Gastroesophageal sphincter (tissue), 4 donors: ENCODE data around the gene ITK. TPM values are rescaled to one million over a fixed set of nuclear protein-coding genes. Genes with fewer than 3 reads are reported as not detected.

ENCODE experiments used
- ATAC-seq: fragments of 150-250 bp; one replicate; pipeline ENCODE4 v1.9.1; 2016; ENCODE audit warnings: mild to moderate bottlenecking, moderate library complexity
- H3K27ac ChIP-seq, 4 donors: fragments of 200-600 bp; sonication (generic) in 3 of 4; 1 replicate in 3 of 4; 2 replicates in 1 of 4; pipeline ENCODE4 v1.5.1; 2016 to 2019
- H3K27me3 ChIP-seq: fragments of 200-600 bp; sonication (generic); one replicate; pipeline ENCODE4 v1.5.1; 2019
- H3K36me3 ChIP-seq, 2 donors: fragments of 200-600 bp; sonication (generic); one replicate each; pipeline ENCODE4 v1.5.1; 2019; ENCODE audit warnings: control low read depth in 1 of 2
- H3K4me1 ChIP-seq, 3 donors: fragments of 200-600 bp; sonication (generic); 1 replicate in 2 of 3; 2 replicates in 1 of 3; pipeline ENCODE4 v1.5.1; 2016 to 2019; ENCODE audit warnings: control low read depth in 2 of 3
- H3K4me3 ChIP-seq, 2 donors: fragments of 200-600 bp; sonication (generic); one replicate each; pipeline ENCODE4 v1.5.1; 2019; ENCODE audit warnings: mild to moderate bottlenecking in 1 of 2, moderate library complexity in 1 of 2
- H3K9me3 ChIP-seq, 3 donors: fragments of 200-600 bp; sonication (generic); one replicate each; pipeline ENCODE4 v1.5.1; 2017 to 2019; ENCODE audit warnings: control low read depth in 2 of 3
- EP300 ChIP-seq: sonication (generic); formaldehyde crosslinking; IDR thresholded peaks from one replicate; pipeline ENCODE4 v1.6.1; 2017; ENCODE audit warnings: antibody characterized with exemption, mild to moderate bottlenecking
- POLR2A ChIP-seq, 2 donors: fragments of 450-650 bp; IDR thresholded peaks; one replicate each; pipeline ENCODE4 v1.6.1; 2017; ENCODE audit warnings: antibody characterized with exemption in 2 of 2, mild to moderate bottlenecking in 2 of 2, moderate library complexity in 1 of 2
- POLR2AphosphoS5 ChIP-seq: sonication (generic); formaldehyde crosslinking; IDR thresholded peaks from one replicate; pipeline ENCODE4 v1.6.1; 2017; ENCODE audit warnings: antibody characterized with exemption
- WGBS, 2 donors: methylation state at CpG; one replicate each; pipeline ENCODE4 v1.1.5; 2018; ENCODE audit warnings: low coverage in 1 of 2; 5-methylcytosine and 5-hydroxymethylcytosine counted together
- total RNA-seq, 4 donors: library from RNA; depleted of rRNA; stranded (reverse); fragments of >200 nt; gene quantifications; one replicate each; pipeline ENCODE4 v1.1.0, GENCODE V29; 2016
- TF ChIP-seq, protein P1 (sequence below), 4 experiments: fragments of 200-600 bp in 2 of 4; fragments of 450-650 bp in 2 of 4; sonication (generic) in 1 of 4; IDR thresholded peaks; one replicate each; pipeline ENCODE4 v1.5.1; 2017 to 2019; ENCODE audit warnings: antibody characterized with exemption in 4 of 4, mild to moderate bottlenecking in 2 of 4, moderate library complexity in 2 of 4

ITK gene
- total RNA-seq, 4 donors from 2014 or later, result 0.52 to 3.1 (median 1.8) TPM

DNA sequence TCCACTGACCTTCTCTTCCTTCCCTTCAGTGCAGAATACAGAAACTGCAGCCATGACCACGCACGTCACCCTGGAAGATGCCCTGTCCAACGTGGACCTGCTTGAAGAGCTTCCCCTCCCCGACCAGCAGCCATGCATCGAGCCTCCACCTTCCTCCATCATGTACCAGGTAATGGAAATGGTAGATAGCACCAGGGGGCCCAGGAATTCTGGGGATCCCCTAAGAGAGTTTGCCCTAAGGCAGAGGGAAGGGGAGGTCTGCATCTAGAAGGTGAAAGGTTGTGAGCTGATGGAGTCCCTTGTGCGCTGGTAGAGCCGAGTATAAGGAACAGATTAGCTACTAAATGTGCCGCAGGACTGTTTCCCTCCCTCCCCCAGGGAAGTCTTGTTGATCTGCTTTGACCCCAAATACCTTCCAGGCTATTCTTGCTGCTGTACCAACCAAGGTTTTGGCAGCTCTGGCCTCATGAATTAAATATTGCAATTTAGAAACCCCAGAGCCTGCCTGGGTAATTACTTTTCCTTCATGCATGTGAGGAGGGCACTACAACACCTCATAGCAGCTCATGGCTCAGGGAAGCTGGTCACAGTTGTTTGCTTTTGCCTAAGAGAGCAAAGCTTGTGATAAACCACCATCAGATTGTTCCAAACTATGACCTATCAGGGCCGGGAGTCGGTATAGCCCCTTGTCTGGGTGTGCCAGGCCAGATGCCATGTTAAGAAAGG, 104.8 kb downstream of the ITK start:
- TF ChIP-seq, protein P1, sequence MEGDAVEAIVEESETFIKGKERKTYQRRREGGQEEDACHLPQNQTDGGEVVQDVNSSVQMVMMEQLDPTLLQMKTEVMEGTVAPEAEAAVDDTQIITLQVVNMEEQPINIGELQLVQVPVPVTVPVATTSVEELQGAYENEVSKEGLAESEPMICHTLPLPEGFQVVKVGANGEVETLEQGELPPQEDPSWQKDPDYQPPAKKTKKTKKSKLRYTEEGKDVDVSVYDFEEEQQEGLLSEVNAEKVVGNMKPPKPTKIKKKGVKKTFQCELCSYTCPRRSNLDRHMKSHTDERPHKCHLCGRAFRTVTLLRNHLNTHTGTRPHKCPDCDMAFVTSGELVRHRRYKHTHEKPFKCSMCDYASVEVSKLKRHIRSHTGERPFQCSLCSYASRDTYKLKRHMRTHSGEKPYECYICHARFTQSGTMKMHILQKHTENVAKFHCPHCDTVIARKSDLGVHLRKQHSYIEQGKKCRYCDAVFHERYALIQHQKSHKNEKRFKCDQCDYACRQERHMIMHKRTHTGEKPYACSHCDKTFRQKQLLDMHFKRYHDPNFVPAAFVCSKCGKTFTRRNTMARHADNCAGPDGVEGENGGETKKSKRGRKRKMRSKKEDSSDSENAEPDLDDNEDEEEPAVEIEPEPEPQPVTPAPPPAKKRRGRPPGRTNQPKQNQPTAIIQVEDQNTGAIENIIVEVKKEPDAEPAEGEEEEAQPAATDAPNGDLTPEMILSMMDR (IDR thresholded peaks at IDR 0.05), result no peak
- TF ChIP-seq POLR2AphosphoS5, result peak; percentile 51
- no peak for TF ChIP-seq EP300
- TF ChIP-seq POLR2A (IDR thresholded peaks at IDR 0.05), result no peak
- H3K4me1 ChIP-seq, result peaks cover 0 to 24% (median 0%) of the 10 kb centered on the region in 3 donors

DNA sequence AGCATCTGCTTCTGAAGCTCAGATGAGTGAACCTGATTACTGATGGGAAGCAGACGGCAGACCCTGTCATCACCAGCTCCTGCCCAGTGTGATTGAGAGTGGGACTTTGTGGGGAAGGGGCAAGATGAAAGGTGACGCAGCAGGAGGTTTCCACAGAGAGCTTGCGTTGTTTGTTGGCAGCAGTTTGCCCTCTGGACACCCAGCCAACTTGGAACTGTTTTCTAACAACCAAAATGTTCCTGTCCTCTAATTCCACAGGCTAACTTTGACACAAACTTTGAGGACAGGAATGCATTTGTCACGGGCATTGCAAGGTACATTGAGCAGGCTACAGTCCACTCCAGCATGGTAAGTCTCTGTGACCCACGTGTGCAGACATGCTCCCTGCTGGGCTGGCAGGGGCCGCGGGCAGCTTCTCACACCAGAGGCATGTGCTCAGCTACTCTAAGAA, 106.1 kb downstream of the ITK start:
- H3K27me3 ChIP-seq, result no peaks in the 10 kb centered on the region
- peak overlapping the region in 1 of 4 donors; percentile 30 for H3K27ac ChIP-seq
- ATAC-seq, result peak; percentile 48
- 44 to 56% methylated on average over 3 to 5 of the region's 7 CpGs for WGBS, 2 donors
- no peaks in the 10 kb centered on the region for H3K36me3 ChIP-seq
- TF ChIP-seq EP300 (no peak), POLR2AphosphoS5 (peak; percentile 73)
- H3K4me1 ChIP-seq, result peaks cover 0 to 24% (median 0%) of the 10 kb centered on the region in 3 donors
- H3K4me3 ChIP-seq, result no peak overlapping the region
- H3K9me3 ChIP-seq, result no peaks in the 10 kb centered on the region

More for the DNA sequence above, 104.8 kb downstream of the ITK start:
- ATAC-seq, result no peak
- no peak overlapping the region for H3K4me3 ChIP-seq
- no peaks in the 10 kb centered on the region for H3K27me3 ChIP-seq
- H3K9me3 ChIP-seq, result no peaks in the 10 kb centered on the region
- no peaks in the 10 kb centered on the region for H3K36me3 ChIP-seq
- H3K27ac ChIP-seq, result no peak overlapping the region
- WGBS, 2 donors, result 84 to 87% methylated on average over 5 of the region's 10 CpGs

DNA sequence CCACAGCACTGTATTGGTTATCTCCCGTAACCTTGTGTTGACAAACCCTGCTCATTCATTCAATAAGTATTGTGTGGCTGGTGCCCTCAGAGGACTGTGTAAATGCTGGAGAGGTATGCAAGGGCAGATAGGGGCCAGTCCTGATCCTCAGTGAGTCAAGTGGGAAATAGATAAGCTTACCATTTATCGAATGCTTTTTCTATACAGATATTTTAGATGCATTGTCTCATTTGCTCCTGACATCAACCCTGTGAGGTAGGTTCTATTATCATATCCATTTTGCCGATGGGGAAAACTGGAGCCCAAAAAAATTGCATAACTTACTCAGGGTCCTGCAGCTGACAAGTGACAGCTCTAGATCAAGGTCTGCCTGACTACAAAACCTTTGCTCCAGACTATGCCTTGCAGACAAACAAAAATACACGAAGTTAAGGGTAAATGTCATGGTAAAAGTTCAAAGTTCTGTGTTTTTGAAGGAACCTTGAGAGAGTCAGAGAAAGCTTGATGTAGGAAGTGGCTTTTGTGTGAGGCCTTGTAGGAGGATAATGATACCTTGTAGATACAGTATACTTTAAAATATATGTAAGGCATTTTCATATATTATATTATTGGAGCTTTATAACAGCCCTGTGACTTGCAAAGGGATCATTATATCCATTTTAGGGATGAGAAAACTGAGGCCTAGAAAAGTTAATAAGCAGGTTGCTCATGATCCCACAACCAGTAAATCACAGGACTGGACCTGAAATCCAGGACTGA, 107.9 kb downstream of the ITK start:
- Histone ChIP-seq H3K27me3 (no peaks in the 10 kb centered on the region), H3K36me3 (no peaks in the 10 kb centered on the region), H3K4me3 (no peak overlapping the region), H3K4me1 (peaks cover 0 to 24% (median 0%) of the 10 kb centered on the region in 3 donors), H3K9me3 (no peaks in the 10 kb centered on the region), H3K27ac (no peak overlapping the region)
- ATAC-seq, result no peak
- TF ChIP-seq, protein P1 (IDR thresholded peaks at IDR 0.05), result no peak
- TF ChIP-seq EP300, result no peak
- no peak for TF ChIP-seq POLR2A (IDR thresholded peaks at IDR 0.05)
- TF ChIP-seq POLR2AphosphoS5, result no peak
- WGBS, 2 donors, result 73 to 91% methylated on average over 3 to 4 of the region's 4 CpGs

DNA sequence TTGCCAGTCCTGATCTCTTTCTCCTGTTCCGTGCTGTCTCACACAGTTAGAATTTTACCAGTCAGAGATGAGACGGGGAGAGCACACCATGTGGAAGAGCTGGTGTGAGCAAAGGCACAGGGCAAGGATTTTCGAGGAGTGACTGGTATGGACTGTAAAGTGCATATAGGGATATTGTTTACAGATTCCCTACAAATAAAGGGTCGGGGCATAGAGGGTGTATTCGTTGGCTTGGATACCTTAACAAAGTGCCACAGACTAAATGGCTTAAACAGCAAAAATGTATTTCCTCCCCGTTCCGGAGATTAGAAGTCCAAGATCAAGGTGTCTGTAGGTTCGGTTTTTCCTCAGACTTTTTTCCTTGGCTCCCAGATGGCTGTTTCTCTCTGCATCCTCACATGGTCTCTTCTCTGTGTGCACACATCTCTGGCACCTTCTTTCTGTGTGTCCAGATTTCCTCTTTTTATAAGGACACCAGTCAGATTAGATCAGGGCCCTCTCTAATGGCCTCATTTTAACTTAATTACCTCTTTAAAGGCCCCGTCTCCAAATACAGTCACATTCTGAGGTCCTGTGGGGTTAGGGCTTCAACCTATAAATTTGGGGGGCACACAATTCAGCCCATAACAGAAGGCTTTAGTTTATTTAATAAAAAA, 108.7 kb downstream of the ITK start:
- Histone ChIP-seq H3K27me3 (no peaks in the 10 kb centered on the region), H3K4me1 (peaks cover 0 to 24% (median 0%) of the 10 kb centered on the region in 3 donors), H3K27ac (no peak overlapping the region), H3K36me3 (no peaks in the 10 kb centered on the region), H3K9me3 (no peaks in the 10 kb centered on the region), H3K4me3 (no peak overlapping the region)
- WGBS, 2 donors, result 85 to 93% methylated on average over 5 to 9 of the region's 9 CpGs
- no peak for ATAC-seq
- TF ChIP-seq POLR2A (IDR thresholded peaks at IDR 0.05) (no peak), EP300 (no peak), POLR2AphosphoS5 (no peak)
- TF ChIP-seq, protein P1 (IDR thresholded peaks at IDR 0.05), result no peak
